Aorta (tissue), 5 donors: ENCODE data around the gene RHOB. TPM values are rescaled to one million over a fixed set of nuclear protein-coding genes. Genes with fewer than 3 reads are reported as not detected.

Source experiments
- ATAC-seq: fragments of 200-7000 bp; cut with Tn5 transposase; one replicate; pipeline ENCODE4 v1.9.1; 2022; ENCODE audit warnings: moderate library complexity; ENCODE audit not compliant: low FRiP score
- DNase-seq, 2 donors: peaks; one replicate each; pipeline ENCODE4 v3.0.0-alpha.2; 2020
- H3K27ac ChIP-seq, 2 donors: one replicate each; pipeline ENCODE4 v1.5.1; 2013; ENCODE audit warnings: low read length in 2 of 2, mild to moderate bottlenecking in 2 of 2, moderate library complexity in 2 of 2, control low read depth in 1 of 2, inconsistent platforms in 1 of 2, low read depth in 1 of 2
- H3K27me3 ChIP-seq, 2 donors: one replicate each; pipeline ENCODE4 v1.6.1; 2013; ENCODE audit warnings: control low read depth in 1 of 2, low read length in 1 of 2, mild to moderate bottlenecking in 1 of 2, moderate library complexity in 1 of 2; ENCODE audit not compliant: insufficient read depth in 2 of 2, control insufficient read depth in 1 of 2
- H3K36me3 ChIP-seq, 2 donors: one replicate each; pipeline ENCODE4 v1.6.1; 2013; ENCODE audit warnings: control low read depth in 1 of 2, low read length in 1 of 2, mild to moderate bottlenecking in 1 of 2; ENCODE audit not compliant: insufficient read depth in 2 of 2, control insufficient read depth in 1 of 2
- H3K4me1 ChIP-seq, 2 donors: one replicate each; pipeline ENCODE4 v1.6.1; 2013; ENCODE audit warnings: low read length in 2 of 2, control low read depth in 1 of 2, mild to moderate bottlenecking in 1 of 2, moderate library complexity in 1 of 2; ENCODE audit not compliant: insufficient read depth in 2 of 2, control insufficient read depth in 1 of 2
- H3K4me3 ChIP-seq, 2 donors: one replicate each; pipeline ENCODE4 v1.5.1; 2013; ENCODE audit warnings: low read length in 2 of 2, control low read depth in 1 of 2, mild to moderate bottlenecking in 1 of 2
- H3K9me3 ChIP-seq: one replicate; pipeline ENCODE4 v1.6.1; 2013; ENCODE audit warnings: mild to moderate bottlenecking, low read length; ENCODE audit not compliant: control insufficient read depth
- WGBS, 2 donors: extraction: QIAGEN DNeasy Blood & Tissue Kit; methylation state at CpG; one replicate each; pipeline ENCODE4 v1.1.7; 2013; 5-methylcytosine and 5-hydroxymethylcytosine counted together
- intact Hi-C, 2 donors: fragments of 100-400 bp; cut with DNase I; formaldehyde crosslinking; loops; one replicate each; pipeline versions ENCODE4 v1.14.2 to v1.15.0; 2022
- polyA plus RNA-seq, 2 donors: library from polyadenylated mRNA; stranded (reverse); fragments of 200-250 nt; gene quantifications; one replicate each; pipeline ENCODE4 v1.2.3, GENCODE V29; 2013
- total RNA-seq, 2 donors: library from RNA; stranded (reverse); fragmentation: NEBNext Ultra II Directional; extraction: Animal tissue kit (Norgen Biotek cat#: 25700); gene quantifications; one replicate each; pipeline ENCODE4 v1.2.1, GENCODE V29; 2021
- donor health status: healthy with polysubstance abuse.
- donor health status: Bipolar disorder and iron deficiency.
- donor health status: DM: no; HTN: no; CAD: no.
- donor health status: DM: no; HTN: no; CAD: no.
- donor health status: DM: yes; HTN: yes; CAD: no.

The RHOB gene
- total and polyA plus RNA-seq, 4 donors = 150 to 1,049 (median 426) TPM

GRCh38 chr2:20479835-20480234 lies 33.0 kb downstream of the RHOB start:
- Histone ChIP-seq H3K27me3 (no peaks in the 10 kb centered on the region), H3K4me3 (no peak overlapping the region), H3K9me3 (no peaks in the 10 kb centered on the region), H3K36me3 (no peaks in the 10 kb centered on the region), H3K4me1 (peaks cover 0 to 4% of the 10 kb centered on the region in 2 donors), H3K27ac (no peak overlapping the region)
- no peak for ATAC-seq
- WGBS, 2 donors = 90 to 96% methylated on average over 9 of the region's 9 CpGs
- no peak for DNase-seq
- intact Hi-C loops = no loop called here

GRCh38 chr2:20480913-20481312 lies 34.0 kb downstream of the RHOB start:
- ATAC-seq = no peak
- Histone ChIP-seq H3K36me3 (no peaks in the 10 kb centered on the region), H3K27ac (no peak overlapping the region), H3K9me3 (no peaks in the 10 kb centered on the region), H3K27me3 (no peaks in the 10 kb centered on the region), H3K4me3 (no peak overlapping the region), H3K4me1 (peaks cover 0 to 4% of the 10 kb centered on the region in 2 donors)
- DNase-seq = no peak
- intact Hi-C loops = no loop called here
- 75 to 86% methylated on average over 4 of the region's 4 CpGs for WGBS, 2 donors

- intact Hi-C loops = no loop called here
- WGBS, 2 donors = 86% methylated on average over 5 of the region's 5 CpGs
- H3K9me3 ChIP-seq = no peaks in the 10 kb centered on the region
- no peak overlapping the region for H3K4me3 ChIP-seq
- no peak for DNase-seq
- no peak overlapping the region for H3K27ac ChIP-seq
- no peaks in the 10 kb centered on the region for H3K27me3 ChIP-seq
- no peak for ATAC-seq
- H3K36me3 ChIP-seq = no peaks in the 10 kb centered on the region
- peaks cover 0 to 4% of the 10 kb centered on the region in 2 donors for H3K4me1 ChIP-seq
Observed at GRCh38 chr2:20481798-20482405, 35.0 kb downstream of the RHOB start.

- H3K36me3 ChIP-seq = no peaks in the 10 kb centered on the region
- H3K9me3 ChIP-seq = no peaks in the 10 kb centered on the region
- H3K27me3 ChIP-seq = no peaks in the 10 kb centered on the region
- H3K4me1 ChIP-seq = peaks cover 0 to 4% of the 10 kb centered on the region in 2 donors
- no peak overlapping the region for H3K27ac ChIP-seq
- no peak overlapping the region for H3K4me3 ChIP-seq
- WGBS, 2 donors = 46 to 52% methylated on average over 3 of the region's 3 CpGs
- no peak for ATAC-seq
- intact Hi-C loops = no loop called here
- no peak for DNase-seq
Observed at GRCh38 chr2:20482725-20483124, 35.9 kb downstream of the RHOB start.

GRCh38 chr2:20483194-20483895 lies 36.5 kb downstream of the RHOB start:
- peak overlapping the region in 1 of 2 donors; percentile 43 for H3K27ac ChIP-seq
- no peaks in the 10 kb centered on the region for H3K36me3 ChIP-seq
- DNase-seq = peak in 1 of 2 donors; percentile 69
- H3K9me3 ChIP-seq = no peaks in the 10 kb centered on the region
- no peaks in the 10 kb centered on the region for H3K27me3 ChIP-seq
- intact Hi-C loops = no loop called here
- no peak overlapping the region for H3K4me3 ChIP-seq
- peaks cover 0 to 4% of the 10 kb centered on the region in 2 donors for H3K4me1 ChIP-seq
- ATAC-seq = peak; percentile 61
- 81 to 84% methylated on average over 7 of the region's 7 CpGs for WGBS, 2 donors

- Histone ChIP-seq H3K27me3 (no peaks in the 10 kb centered on the region), H3K4me3 (no peak overlapping the region), H3K4me1 (peaks cover 0 to 4% of the 10 kb centered on the region in 2 donors), H3K9me3 (no peaks in the 10 kb centered on the region), H3K27ac (peak overlapping the region in 1 of 2 donors; percentile 43), H3K36me3 (no peaks in the 10 kb centered on the region)
- intact Hi-C loops = no loop called here
- DNase-seq = no peak
- ATAC-seq = no peak
- 92 to 94% methylated on average over 6 of the region's 6 CpGs for WGBS, 2 donors
Observed at GRCh38 chr2:20484034-20484617, 37.3 kb downstream of the RHOB start.

- DNase-seq = no peak
- no peak for ATAC-seq
- H3K27ac ChIP-seq = no peak overlapping the region
- intact Hi-C loops = no loop called here
- H3K4me1 ChIP-seq = peaks cover 0 to 4% of the 10 kb centered on the region in 2 donors
- H3K4me3 ChIP-seq = no peak overlapping the region
- WGBS, 2 donors = 92 to 93% methylated on average over 8 of the region's 8 CpGs
- no peaks in the 10 kb centered on the region for H3K9me3 ChIP-seq
- H3K27me3 ChIP-seq = no peaks in the 10 kb centered on the region
- H3K36me3 ChIP-seq = no peaks in the 10 kb centered on the region
Observed at GRCh38 chr2:20484810-20485611, 38.1 kb downstream of the RHOB start.

- 82 to 91% methylated on average over 7 of the region's 7 CpGs for WGBS, 2 donors
Observed at GRCh38 chr2:20485612-20486388, 38.9 kb downstream of the RHOB start.

More at GRCh38 chr2:20485612-20486388, 38.9 kb downstream of the RHOB start:
- Histone ChIP-seq H3K36me3 (no peaks in the 10 kb centered on the region), H3K4me3 (no peak overlapping the region), H3K27me3 (no peaks in the 10 kb centered on the region), H3K4me1 (peaks cover 0 to 4% of the 10 kb centered on the region in 2 donors), H3K27ac (no peak overlapping the region), H3K9me3 (no peaks in the 10 kb centered on the region)
- intact Hi-C loops = no loop called here
- ATAC-seq (no peak), DNase-seq (no peak)
